ENCODE measurements around the gene CA4. TPM values are rescaled to one million over a fixed set of nuclear protein-coding genes. Genes with fewer than 3 reads are reported as not detected.
"Not testable (repeated sequence)": the region's sequence is repeated elsewhere in the genome, so short reads cannot be mapped to it uniquely, and the experiment has no call there.

CA4 gene
- total RNA-seq, 2 experiments from 2014 or later = not detected

DNA sequence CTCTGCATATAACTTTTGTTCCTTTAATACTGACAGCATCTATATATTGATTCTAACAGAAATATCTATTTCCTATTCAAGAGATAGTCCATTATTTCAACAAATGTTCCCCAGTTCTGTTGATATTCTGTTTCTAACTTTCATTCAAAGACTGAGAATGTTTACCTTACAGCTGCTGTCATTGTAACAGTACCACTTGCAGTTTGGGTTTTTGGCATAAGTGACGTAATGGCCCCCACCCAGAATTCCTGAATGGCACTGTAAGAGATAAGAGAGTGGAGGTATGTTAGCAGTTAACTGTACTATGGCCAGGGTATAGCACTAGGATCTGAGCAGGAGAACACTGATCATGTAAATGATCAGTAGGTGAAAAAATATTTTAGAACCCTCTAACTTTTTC, 30.6 kb downstream of the CA4 start:
- H3K27me3 Mint-ChIP-seq, H3K4me3 Mint-ChIP-seq, H3K9me3 Mint-ChIP-seq, H3K4me1 Mint-ChIP-seq, POLR2A ChIA-PET, CTCF ChIA-PET, H3K27ac Mint-ChIP-seq, DNase-seq: not testable (repeated sequence)
- peaks cover 11% of the 10 kb centered on the region for H3K36me3 Mint-ChIP-seq (ENCODE audit: low read depth)

DNA sequence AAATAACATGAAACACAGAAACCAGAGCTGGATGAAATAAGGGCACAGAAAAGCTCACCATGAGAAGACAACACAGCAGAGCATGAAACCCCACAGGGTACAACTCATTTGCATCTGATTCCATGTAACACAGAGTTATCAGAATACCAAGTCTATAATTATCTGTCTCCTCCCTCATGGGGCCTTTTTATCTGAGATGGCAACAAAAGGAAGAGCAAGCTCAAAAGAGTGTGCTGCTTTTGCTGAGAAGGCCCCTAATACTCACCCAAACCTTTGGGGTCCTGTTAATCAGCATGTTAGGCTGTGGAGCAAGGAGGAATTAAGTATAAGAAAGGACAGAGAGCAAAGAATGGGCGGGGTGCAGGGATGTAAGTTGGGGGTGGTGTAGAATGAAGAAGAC, 36.6 kb downstream of the CA4 start:
- DNase-seq, H3K27ac Mint-ChIP-seq, H3K4me3 Mint-ChIP-seq, POLR2A ChIA-PET, H3K4me1 Mint-ChIP-seq, H3K9me3 Mint-ChIP-seq, H3K27me3 Mint-ChIP-seq, CTCF ChIA-PET: not testable (repeated sequence)
- peaks cover 19% of the 10 kb centered on the region for H3K36me3 Mint-ChIP-seq (ENCODE audit: low read depth)

DNA sequence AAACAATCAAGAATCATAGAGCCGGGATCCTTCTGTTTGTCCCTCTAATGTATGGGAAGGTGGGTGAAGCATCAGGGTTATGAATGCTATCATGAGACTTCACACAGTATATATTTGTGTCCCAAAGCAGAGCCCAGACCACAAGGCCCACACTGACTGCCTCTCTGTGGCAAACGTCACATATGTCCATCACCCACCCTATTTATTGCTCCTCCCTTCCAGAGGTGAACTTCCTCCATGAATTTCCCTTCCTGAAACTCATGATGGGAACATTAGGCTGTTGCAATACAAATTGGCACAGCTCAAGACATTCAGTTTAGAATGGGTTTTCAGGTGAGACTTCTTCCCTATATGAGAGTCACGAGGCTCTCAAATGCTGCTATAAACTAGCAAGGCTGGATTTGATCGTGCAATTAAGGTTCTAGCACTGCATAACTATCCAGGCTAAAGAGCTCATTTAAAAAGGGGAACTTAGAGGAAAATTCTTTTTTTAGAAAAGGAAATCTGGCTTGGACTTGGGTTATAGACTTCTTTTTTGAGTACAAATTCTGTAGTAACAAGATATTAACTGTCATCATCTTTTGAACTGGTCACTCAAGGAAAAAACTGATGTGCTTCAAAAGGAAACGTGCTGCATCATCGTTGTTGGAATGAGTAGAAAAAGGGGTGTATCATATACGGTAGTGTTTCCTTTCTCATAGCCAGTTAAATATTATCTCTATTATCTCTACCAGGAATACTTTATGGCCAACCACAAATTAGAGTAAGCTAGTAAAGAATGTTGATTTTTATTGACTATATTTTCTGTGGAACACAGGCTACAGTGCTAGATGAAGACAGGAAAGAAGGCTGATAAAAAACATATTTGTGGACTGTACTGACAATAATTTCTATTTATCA, 37.3 kb downstream of the CA4 start:
- POLR2A ChIA-PET, H3K27ac Mint-ChIP-seq, H3K9me3 Mint-ChIP-seq, DNase-seq, H3K27me3 Mint-ChIP-seq, H3K4me1 Mint-ChIP-seq, H3K4me3 Mint-ChIP-seq: not testable (repeated sequence)
- H3K36me3 Mint-ChIP-seq (ENCODE audit: low read depth) = peaks cover 21% of the 10 kb centered on the region
- CTCF ChIA-PET = interaction anchor here (1.0 kb wide), 1 partner anchor 232 kb away, joined by 3 read pairs; no protein-coding TSS in a partner anchor

DNA sequence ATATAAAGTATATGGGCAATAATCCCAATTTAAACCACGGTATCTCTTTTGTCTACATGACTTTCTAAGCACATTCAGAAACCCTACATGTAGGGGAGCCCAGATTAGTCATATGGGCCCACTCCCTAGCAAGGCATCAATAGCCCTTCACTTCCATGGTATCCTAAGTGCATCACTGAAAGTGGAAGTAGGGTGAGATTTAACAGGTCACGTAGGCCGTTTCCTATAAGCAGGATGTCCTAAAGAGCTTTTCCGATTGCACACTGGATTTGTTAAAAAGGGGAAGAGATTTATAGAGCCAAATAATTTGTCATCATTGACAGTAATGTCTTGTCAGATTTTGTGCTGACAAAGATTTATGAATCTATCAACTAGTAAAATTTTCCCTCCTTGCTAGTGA, 39.0 kb downstream of the CA4 start:
- H3K27ac Mint-ChIP-seq = no peak overlapping the region
- H3K4me1 Mint-ChIP-seq = peaks cover 1% of the 10 kb centered on the region
- H3K36me3 Mint-ChIP-seq (ENCODE audit: low read depth) = peaks cover 18% of the 10 kb centered on the region
- POLR2A ChIA-PET = no interaction called here
- CTCF ChIA-PET = no interaction called here
- DNase-seq = no peak
- H3K4me3 Mint-ChIP-seq = no peak overlapping the region
- H3K27me3 Mint-ChIP-seq = no peaks in the 10 kb centered on the region
- H3K9me3 Mint-ChIP-seq = no peaks in the 10 kb centered on the region

DNA sequence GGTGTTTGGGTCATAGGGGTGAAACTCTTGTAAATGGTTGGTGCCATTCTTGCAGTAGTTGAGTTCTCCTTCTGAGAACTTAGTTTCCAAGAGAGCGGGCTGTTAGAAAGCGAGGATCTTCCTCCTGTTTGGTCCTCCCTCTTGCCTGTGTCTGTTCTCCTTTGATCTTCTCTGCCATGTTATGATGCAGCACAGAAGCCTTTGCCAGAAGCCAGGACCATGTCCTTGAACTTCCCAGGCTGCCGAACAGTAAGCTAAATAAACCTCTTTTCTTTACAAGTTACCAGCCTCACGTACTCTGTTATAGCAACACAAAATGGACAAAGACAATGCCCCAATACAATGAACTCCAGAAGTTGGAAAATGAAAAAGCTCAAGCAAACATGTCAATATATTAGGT, 40.3 kb downstream of the CA4 start:
- H3K9me3 Mint-ChIP-seq = not testable (repeated sequence)

DNA sequence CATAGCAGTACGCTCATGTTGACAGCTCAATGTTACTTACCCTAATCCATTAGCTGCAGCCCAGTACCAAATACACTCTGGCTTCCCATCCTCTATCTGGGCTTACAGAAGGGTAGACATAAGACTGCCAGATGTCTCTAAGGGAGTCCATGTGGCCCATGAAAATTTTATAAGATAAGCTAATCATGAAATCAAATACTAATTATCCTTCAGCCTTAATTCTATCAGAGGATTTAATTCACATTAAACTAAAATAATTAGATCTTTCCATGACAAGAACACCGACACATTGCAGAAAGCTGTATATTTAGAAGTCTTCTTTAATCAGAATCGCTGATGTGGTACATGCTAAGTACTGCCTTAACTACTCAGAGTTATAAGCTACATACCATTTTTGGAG, 43.3 kb downstream of the CA4 start:
- CTCF ChIA-PET = interaction anchor here (0.8 kb wide), 1 partner anchor 29 kb away, joined by 3 read pairs; no protein-coding TSS in a partner anchor
- H3K27ac Mint-ChIP-seq, H3K4me1 Mint-ChIP-seq, DNase-seq, POLR2A ChIA-PET, H3K9me3 Mint-ChIP-seq, H3K4me3 Mint-ChIP-seq, H3K27me3 Mint-ChIP-seq: not testable (repeated sequence)
- H3K36me3 Mint-ChIP-seq (ENCODE audit: low read depth) = peaks cover 41% of the 10 kb centered on the region

More for the DNA sequence above, 40.3 kb downstream of the CA4 start:
- CTCF ChIA-PET, H3K4me1 Mint-ChIP-seq, H3K27ac Mint-ChIP-seq, H3K4me3 Mint-ChIP-seq, DNase-seq, POLR2A ChIA-PET, H3K27me3 Mint-ChIP-seq: not testable (repeated sequence)
- peaks cover 27% of the 10 kb centered on the region for H3K36me3 Mint-ChIP-seq (ENCODE audit: low read depth)

DNA sequence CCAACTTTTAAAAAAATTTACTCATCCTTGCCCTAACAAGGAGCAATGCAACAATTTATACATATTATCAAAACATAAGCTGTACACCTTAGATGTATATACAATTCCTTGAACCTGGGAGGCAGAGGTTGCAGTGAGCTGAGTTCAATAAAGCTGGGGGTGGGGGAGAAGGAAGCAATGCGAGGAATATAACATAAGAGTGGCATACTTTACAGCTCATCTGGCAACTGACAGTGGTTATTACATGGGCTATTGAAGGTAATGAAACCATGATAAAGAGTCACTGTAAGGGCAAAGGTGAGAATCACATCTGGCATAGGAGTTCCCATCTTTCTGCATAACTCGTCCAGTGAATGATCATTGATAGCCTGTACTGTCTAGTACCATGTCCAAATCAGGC, 43.7 kb downstream of the CA4 start:
- ChIA-PET POLR2A (no interaction called here), CTCF (interaction anchor here (0.8 kb wide), 1 partner anchor 29 kb away, joined by 3 read pairs; no protein-coding TSS in a partner anchor)
- no peaks in the 10 kb centered on the region for H3K4me1 Mint-ChIP-seq
- H3K27ac Mint-ChIP-seq = no peak overlapping the region
- no peaks in the 10 kb centered on the region for H3K9me3 Mint-ChIP-seq
- peaks cover 44% of the 10 kb centered on the region for H3K36me3 Mint-ChIP-seq (ENCODE audit: low read depth)
- H3K4me3 Mint-ChIP-seq = no peak overlapping the region
- no peaks in the 10 kb centered on the region for H3K27me3 Mint-ChIP-seq
- DNase-seq = no peak

DNA sequence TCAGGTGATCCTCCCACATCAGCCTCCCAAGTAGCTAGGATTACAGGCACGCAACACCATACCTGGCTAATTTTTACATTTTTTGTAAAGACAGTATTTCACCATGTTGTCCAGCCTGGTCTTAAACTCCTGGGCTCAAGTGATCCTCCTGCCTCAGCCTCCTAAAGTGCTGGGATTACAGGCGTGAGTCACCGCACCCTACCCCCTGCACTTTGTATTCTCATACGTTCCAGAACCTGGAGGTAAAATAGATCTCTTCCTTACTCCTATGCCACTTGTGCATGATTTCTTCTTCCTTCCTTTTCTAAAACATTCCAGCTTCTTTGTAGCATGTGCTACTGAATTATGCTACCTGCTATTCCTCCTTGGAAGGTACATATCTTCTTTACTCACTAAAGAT, 44.4 kb downstream of the CA4 start:
- DNase-seq, H3K9me3 Mint-ChIP-seq, H3K27ac Mint-ChIP-seq, H3K27me3 Mint-ChIP-seq, H3K4me3 Mint-ChIP-seq, POLR2A ChIA-PET, CTCF ChIA-PET, H3K4me1 Mint-ChIP-seq: not testable (repeated sequence)
- peaks cover 41% of the 10 kb centered on the region for H3K36me3 Mint-ChIP-seq (ENCODE audit: low read depth)

DNA sequence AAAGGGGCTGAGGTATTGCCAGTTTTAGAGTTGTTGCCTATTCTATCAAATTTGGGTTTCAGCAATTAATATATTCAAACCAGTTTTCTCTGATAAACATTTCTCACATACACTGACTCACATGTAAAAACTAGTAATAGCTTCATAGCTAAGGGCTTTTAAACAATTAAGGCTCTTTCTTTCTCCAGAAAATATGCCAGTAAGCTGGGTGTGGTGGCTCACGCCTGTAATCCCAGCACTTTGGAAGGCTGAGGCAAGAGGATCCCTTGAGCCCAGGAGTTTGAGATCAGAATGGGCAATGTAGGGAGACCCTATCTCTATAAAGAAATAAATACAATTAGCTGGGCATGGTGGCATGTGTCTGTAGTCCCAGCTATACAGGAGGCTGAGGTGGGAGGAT, 48.9 kb downstream of the CA4 start:
- CTCF ChIA-PET, H3K27ac Mint-ChIP-seq, POLR2A ChIA-PET: not testable (repeated sequence)

DNA sequence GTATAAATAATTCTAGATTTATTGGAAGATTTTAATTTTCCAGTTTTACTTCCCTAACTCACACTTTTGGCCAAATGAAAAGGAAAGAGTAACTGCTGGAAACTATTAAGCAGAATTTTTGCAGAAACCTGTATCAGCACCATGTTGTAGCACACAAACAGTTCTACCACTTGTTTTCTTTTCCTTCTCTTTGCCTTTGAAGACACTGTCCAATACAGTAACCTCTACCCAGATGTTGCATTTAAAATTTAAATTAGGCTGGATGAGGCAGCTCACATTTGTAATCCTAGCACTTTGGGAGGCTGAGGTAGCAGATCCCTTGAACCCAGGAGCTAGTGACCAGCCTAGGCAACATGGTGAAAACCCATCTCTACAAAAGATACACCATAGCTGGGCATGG, 56.0 kb downstream of the CA4 start:
- H3K36me3 Mint-ChIP-seq (ENCODE audit: low read depth); H3K27me3 Mint-ChIP-seq; H3K27ac Mint-ChIP-seq; DNase-seq; CTCF ChIA-PET; POLR2A ChIA-PET; H3K9me3 Mint-ChIP-seq; H3K4me1 Mint-ChIP-seq; H3K4me3 Mint-ChIP-seq: not testable (repeated sequence)

More for the DNA sequence above, 48.9 kb downstream of the CA4 start:
- H3K4me3 Mint-ChIP-seq, H3K9me3 Mint-ChIP-seq, DNase-seq, H3K4me1 Mint-ChIP-seq, H3K27me3 Mint-ChIP-seq: not testable (repeated sequence)
- H3K36me3 Mint-ChIP-seq (ENCODE audit: low read depth) = peaks cover 26% of the 10 kb centered on the region

DNA sequence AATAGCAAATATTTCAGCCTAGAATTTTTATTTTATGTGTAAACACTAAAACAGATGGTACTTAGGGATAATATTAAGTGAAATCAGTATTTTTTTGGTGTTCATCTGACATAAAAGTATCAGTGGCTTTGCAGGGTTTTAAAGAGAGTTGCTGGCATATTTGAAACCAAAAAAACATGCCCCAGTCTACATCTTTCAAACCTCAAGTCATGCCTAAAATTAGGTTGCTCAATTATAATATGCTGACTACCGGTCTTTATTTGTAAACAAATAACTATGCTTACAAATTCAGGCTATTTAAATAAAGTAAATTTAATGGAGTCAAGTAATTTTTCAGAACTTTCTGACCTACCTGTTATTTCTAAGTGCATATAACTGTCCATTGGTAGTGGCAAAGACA, 58.5 kb downstream of the CA4 start:
- CTCF ChIA-PET; H3K4me1 Mint-ChIP-seq; DNase-seq; H3K27ac Mint-ChIP-seq; H3K36me3 Mint-ChIP-seq (ENCODE audit: low read depth); H3K27me3 Mint-ChIP-seq; H3K9me3 Mint-ChIP-seq; POLR2A ChIA-PET; H3K4me3 Mint-ChIP-seq: not testable (repeated sequence)

Other genes with a start within 250 kb of the CA4 start
- gene RNFT1, start 185.2 kb upstream of the CA4 start, total RNA-seq = 10 to 100 TPM; 16.6 to 18.2 TPM
- gene HEATR6, start 71.1 kb upstream of the CA4 start, total RNA-seq = 10 to 100 TPM; 18.7 to 19.0 TPM
- gene USP32, start 242.2 kb downstream of the CA4 start, total RNA-seq = 10 to 100 TPM; 31.7 to 34.0 TPM

All from activated CD4-positive, alpha-beta T cell treated with anti-CD3 and anti-CD28 coated beads, Interleukin-2, amount 10 ng/mL, durations not matched to agents 7 days and 5 days (primary cell).